Retinal pigment epithelial cell (primary cell): ENCODE data around the gene SCIN.

Experiments
- DNase-seq: peaks from one replicate; pipeline ENCODE4 v3.0.0-alpha.2; 2010; ENCODE audit warnings: low read depth
- H3K4me3 ChIP-seq: 2 replicates; pipeline ENCODE4 v1.5.1; 2011; ENCODE audit warnings: mild to moderate bottlenecking, low read length, control low read depth, moderate library complexity
- TF ChIP-seq, protein P1 (sequence below): conservative IDR thresholded peaks from 2 replicates; pipeline ENCODE4 v1.5.1; 2011; ENCODE audit warnings: low read depth, low read length, control low read depth, inconsistent platforms

Gene SCIN

DNA sequence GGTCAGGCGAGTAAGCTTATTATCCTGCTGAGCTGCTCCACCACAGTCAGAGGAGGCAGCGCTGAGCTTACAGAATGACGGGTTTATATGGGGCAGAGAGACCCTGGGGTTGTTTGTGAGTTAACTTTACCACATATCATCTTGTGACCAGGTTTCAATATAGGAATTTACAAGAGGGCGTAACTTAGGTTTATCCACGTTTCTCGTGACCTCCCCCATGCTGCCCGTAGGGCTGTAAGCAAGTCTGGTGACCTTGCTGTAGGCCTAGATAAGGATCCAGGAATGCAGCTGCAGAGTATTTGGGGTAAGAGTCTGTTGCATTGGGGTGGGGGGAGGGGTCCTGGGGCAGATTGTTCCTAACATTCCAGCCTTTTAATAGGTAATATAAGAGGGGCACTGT lies 24.6 kb downstream of the SCIN start:
- TF ChIP-seq, protein P1, sequence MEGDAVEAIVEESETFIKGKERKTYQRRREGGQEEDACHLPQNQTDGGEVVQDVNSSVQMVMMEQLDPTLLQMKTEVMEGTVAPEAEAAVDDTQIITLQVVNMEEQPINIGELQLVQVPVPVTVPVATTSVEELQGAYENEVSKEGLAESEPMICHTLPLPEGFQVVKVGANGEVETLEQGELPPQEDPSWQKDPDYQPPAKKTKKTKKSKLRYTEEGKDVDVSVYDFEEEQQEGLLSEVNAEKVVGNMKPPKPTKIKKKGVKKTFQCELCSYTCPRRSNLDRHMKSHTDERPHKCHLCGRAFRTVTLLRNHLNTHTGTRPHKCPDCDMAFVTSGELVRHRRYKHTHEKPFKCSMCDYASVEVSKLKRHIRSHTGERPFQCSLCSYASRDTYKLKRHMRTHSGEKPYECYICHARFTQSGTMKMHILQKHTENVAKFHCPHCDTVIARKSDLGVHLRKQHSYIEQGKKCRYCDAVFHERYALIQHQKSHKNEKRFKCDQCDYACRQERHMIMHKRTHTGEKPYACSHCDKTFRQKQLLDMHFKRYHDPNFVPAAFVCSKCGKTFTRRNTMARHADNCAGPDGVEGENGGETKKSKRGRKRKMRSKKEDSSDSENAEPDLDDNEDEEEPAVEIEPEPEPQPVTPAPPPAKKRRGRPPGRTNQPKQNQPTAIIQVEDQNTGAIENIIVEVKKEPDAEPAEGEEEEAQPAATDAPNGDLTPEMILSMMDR: no peak
- no peak overlapping the region for H3K4me3 ChIP-seq
- no peak for DNase-seq

DNA sequence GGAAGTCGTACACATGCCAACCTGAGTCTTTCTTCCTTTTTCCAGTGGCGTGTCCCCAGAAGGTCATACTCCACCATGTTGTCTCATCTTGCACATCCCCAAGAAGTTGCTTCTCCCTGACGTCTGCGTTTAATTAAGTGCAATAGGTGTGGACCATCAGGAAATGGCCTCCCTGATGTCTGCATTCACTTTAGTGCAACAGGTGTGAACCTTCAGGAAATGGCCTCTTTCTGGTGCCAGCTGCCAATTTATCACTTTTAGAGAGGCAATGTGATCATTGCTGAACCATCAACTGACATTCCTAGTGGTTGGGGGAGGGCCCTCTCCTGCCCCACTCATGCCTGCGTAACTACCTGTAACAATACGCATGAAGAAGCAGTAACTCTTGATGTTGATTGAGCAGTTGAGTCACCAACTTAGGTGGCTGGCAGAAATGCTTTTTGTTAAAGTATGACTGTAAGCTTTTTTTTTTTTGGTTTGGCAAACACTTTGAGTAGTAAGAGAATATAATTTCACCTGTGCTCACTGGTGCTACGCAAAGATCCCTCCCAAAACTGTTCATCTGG lies 25.8 kb downstream of the SCIN start:
- H3K4me3 ChIP-seq: no peak overlapping the region
- no peak for DNase-seq
- TF ChIP-seq, protein P1: no peak

DNA sequence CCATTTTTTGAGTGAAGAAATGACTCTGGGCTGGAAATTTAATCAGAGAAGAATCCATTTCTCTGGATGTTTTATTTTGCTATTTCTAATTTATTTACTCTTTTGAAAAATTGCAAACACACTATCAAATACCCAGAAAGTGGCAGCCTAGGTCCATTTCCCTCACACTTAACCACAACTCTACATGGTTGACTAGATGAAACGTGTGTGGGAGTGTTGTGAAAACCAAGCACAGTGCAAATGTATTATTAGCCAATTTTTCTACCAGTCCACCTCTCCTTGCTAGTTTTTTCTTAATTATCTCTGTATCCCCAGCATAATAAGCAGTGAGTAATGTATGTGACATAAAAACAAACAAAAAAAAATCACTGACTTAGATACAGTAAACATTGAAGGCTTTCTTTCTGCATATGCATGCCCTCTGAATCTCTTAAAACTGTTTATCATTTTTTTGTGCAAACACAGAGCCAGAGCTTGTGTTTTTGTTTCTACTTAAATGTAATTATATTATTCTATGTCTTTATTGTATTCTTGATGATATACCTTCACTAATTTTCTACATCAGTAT lies 30.9 kb downstream of the SCIN start:
- H3K4me3 ChIP-seq: no peak overlapping the region
- TF ChIP-seq, protein P1: no peak
- DNase-seq: no peak

DNA sequence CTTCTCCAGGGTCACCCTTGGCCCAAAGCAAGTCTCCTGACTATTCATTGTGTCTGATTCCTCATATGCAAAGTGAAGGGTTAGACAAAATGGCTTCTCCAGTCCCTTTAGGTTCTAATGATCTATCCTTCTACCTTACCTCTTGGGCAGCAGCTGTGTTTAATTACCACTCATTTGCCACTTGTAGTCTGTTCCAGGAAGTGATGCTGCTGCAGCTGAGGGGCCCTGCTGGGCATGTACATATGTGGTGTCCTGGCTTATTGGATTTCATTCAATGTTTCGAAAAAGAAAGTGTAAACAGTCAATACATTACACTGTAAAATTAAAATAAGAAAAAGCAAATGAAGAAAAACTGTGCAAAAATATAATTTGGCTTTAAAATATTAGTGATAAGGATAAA lies 36.6 kb downstream of the SCIN start:
- no peak overlapping the region for H3K4me3 ChIP-seq
- no peak for DNase-seq
- TF ChIP-seq, protein P1: no peak

DNA sequence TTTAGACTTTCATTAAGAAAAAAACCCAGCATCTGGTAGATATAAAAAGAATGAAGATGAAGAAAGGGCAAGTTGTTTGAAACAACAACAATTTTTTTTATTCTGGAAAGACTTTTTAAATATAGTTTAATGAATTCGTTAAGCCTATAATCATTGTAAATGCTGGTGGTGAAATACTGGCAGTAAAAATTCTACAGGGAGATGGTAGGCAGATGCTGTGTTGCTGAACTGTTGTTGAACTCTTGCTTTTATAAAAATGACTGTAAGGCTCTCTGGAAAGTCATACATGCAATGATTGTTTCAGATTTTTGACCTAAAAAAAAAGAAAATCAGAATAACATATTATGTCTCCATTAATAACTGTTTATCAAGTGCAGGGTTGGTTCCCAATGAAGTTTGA lies 39.0 kb downstream of the SCIN start:
- TF ChIP-seq, protein P1: no peak
- no peak for DNase-seq
- no peak overlapping the region for H3K4me3 ChIP-seq

DNA sequence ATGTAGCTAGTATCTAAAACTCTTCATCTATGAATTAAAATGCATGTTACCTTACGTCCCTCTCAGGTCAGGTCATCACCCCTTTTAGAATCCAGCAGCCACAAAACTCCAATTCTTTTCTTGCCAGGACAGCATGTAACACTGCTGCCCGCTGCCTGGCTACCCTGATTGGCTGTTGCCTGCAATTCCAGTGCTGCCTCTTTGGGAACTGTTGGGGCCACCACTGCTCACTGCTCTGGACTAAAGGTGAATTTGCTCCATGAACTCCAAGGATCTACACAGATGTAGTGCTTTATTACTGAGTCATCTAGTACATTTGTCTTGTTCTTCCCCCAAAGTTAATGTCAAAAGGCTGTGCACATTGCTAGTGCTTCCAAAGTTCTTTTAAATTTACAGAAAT lies 40.4 kb downstream of the SCIN start:
- no peak for DNase-seq
- TF ChIP-seq, protein P1: no peak
- H3K4me3 ChIP-seq: no peak overlapping the region

DNA sequence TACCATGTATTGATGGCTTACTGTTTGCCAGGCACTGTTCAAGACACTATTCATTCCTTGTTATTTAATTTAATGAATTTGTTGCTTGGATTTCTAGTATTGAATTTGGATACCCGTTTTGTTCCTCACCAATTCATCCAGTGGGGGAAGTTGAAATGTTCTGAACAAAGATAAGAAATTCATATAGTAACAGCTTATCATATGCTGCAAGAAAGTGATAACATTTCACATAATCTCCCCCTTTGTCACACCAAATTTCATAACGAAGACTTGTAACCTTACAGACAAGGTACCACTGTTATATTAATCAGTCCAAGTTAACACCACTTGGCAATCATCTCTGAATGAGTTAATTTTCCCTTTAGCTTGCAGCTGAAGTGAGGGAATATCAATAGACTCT lies 42.1 kb downstream of the SCIN start:
- TF ChIP-seq, protein P1: no peak
- H3K4me3 ChIP-seq: no peak overlapping the region
- DNase-seq: no peak
